Adipose tissue (tissue), 3 donors: ENCODE measurements around the gene ZNF33A. TPM values are rescaled to one million over a fixed set of nuclear protein-coding genes. Genes with fewer than 3 reads are reported as not detected.

Source experiments
- polyA plus RNA-seq, 3 donors: library from polyadenylated mRNA; stranded (reverse); fragments of 200-250 nt; gene quantifications; one replicate each; pipeline ENCODE4 v1.2.3, GENCODE V29; 2013
- donor health status: healthy with polysubstance abuse.
- donor health status: Bipolar disorder and iron deficiency.
- donor health status: healthy.

ZNF33A gene
- polyA plus RNA-seq, 3 donors, result 6.9 to 11.1 (median 8.0) TPM

Other genes starting within 250 kb of the ZNF33A start
- gene ZNF248, start 153.1 kb upstream of the ZNF33A start, polyA plus RNA-seq, result 1 to 10 TPM; 2.3 to 4.7 (median 2.5) TPM
- gene ZNF25, start 34.0 kb upstream of the ZNF33A start, polyA plus RNA-seq, result 10 to 100 TPM in 1 of 3 donors, 1 to 10 TPM in 2; 3.3 to 11.1 (median 5.4) TPM
- gene ZNF37A, start 83.7 kb downstream of the ZNF33A start, polyA plus RNA-seq, result 1 to 10 TPM; 4.4 to 9.9 (median 6.3) TPM